Stimulated activated CD4-positive, alpha-beta T cell treated with anti-CD3 and anti-CD28 coated beads, Interleukin-2, amount 100 ng/mL, for 48 hours (primary cell): ENCODE results near the gene HMGB2.

Experiments
- DNase-seq, 2 donors: peaks; one replicate each; pipeline ENCODE4 v3.0.0-alpha.2; 2020

Gene HMGB2

DNA sequence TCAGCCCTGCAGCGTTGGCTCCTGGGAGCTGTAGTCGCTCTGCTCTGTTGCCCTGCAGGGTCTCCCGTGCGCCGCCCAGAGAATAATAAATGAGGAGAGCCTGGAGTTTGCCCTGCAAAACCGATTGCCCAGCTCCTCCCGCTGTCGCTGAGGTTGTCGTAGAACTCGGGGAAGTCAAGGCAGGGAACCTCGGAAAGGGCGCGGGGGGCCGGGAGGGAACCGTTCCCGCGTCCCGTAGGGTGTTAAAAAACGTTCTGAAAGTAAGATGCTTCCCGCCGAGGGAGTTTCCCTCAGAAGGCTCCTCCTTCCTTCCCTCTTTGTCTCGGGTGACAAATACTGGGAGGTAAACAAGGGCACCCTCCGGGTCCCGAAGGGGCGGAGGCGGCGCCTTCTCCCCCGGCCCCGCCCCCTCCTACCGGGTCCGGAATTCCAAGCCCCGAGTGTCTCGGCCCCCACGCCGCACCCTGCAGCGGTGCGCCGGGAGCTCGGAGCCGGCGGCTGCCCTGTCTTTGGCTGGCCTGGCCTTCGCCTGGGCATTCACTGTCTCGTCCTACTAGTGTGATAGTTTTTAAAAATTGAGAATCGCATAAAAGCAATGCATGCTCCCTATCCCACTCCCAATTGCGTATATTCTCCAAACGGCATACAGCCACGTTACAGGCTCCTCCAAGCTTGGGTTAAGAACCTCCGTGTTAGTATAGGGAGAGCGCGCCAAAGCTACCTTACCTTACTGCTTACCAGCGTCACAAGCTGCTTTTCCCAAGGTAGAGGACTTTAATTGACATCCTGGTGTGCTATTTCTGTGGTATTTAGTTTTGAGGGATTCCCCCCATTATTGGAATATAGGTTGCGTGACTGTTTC is 964 bp upstream of the HMGB2 start:
- DNase-seq, result peak in 1 of 2 donors; percentile 37

DNA sequence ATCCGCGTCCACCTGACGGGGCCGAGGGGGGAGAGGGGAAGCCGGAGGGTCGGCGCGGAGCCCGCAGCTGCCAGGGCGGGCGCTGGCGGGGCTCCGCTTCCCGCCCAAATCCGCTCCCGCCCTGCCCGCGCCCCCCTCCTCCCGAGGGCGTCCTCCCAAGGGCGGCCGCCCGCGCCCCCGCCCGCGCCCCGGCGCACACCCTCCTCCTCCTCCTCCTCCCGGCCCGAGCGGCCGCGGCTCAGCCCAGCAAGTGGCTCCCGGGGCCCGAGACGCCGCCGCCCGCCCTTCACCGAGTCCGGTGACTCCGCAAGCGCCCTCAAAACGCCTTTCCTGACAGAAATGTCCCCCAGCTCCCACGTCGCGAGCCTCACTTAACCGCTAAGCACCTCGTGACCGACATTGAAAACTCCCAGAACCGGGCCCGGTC is 487 bp downstream of the HMGB2 start:
- DNase-seq, result peak; percentile 27 to 34

DNA sequence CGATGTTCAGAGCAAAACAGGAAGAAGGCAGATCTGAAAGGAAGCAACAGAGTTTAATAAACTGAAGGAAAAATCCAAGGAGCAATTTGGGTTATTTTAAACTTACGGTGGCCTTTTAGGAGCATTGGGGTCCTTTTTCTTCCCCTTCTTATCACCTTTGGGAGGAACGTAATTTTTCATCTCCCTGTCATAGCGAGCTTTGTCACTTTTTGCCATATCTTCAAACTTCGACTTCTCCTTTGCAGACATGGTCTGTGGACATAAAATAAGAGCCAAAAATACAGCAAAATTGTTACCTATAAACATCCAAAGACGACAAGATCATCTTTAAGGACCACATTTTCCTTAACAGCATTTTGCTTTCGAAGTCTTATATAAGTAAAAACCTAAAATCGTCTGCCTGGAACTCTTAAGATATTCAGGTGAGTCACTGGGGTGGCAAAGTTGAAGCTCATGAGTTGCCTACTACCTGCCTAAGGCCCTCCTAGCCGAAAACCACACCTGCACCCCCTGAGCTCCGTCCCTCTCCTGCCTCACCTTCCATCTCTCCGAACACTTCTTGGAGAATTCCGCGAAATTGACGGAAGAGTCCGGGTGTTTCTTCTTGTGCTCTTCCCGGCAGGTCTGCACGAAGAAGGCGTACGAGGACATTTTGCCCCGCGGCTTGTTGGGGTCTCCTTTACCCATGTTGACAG is 1.0 kb downstream of the HMGB2 start:
- DNase-seq, result peak; percentile 5 to 21

DNA sequence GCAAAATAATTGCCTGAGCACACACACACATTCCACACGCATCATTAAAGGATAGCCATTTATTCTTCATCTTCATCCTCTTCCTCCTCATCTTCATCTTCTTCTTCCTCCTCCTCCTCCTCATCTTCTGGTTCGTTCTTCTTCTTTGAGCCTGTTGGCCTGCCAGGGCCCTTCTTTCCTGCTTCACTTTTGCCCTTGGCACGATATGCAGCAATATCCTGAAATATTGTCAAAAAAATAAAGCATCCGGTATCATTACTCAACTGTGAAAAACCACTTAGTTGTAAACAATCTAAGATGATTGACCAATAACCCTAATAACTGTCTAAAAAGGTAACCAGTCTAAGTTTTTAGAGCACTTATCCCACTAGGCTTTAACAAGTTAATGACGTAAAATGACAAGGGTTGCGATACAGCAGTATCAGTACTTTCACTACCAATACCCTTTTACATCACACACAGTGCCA is 2.1 kb downstream of the HMGB2 start:
- DNase-seq, result no peak

DNA sequence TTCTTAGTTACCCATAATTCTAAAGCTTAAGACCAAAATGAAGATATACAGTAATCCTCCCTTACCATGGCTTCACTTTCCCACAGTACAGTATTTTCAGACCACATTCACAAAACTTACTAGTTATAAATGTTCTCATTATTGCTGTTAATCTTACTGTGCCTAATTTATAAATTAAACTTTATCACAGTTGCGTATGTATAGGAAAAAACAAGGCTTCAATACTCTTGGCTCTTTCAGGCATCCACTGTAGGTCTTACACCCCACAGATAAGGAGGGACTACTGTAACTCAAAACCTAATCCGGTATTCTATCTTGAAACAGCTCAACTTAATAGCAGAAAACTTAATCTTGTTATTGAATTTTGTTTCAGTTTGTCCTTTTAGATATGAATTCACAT is 3.6 kb downstream of the HMGB2 start:
- DNase-seq, result no peak

GRCh38 chr4:173328236-173328901 is 5.8 kb downstream of the HMGB2 start:
- DNase-seq, result no peak

- no peak for DNase-seq
Observed at GRCh38 chr4:173325007-173325736, 9.0 kb downstream of the HMGB2 start.

DNA sequence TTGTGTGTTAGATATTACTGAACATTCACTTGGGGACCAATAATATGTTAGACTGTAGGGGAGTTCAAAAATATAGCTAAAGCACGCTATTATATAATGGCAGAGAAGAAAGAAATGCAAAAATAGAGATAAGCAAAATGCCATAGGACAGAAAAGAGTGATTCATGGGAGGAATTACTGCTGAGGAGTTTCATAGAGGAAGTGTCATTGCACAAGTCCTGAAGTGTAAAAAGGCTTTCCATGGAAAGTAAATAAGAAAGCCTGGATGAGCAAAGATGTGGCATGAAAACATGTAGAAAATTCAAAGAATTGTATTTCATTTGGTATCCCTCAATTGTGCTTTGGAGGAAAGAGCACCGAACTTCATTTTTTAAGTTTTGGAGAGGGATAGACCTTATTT is 14.5 kb downstream of the HMGB2 start:
- no peak for DNase-seq

DNA sequence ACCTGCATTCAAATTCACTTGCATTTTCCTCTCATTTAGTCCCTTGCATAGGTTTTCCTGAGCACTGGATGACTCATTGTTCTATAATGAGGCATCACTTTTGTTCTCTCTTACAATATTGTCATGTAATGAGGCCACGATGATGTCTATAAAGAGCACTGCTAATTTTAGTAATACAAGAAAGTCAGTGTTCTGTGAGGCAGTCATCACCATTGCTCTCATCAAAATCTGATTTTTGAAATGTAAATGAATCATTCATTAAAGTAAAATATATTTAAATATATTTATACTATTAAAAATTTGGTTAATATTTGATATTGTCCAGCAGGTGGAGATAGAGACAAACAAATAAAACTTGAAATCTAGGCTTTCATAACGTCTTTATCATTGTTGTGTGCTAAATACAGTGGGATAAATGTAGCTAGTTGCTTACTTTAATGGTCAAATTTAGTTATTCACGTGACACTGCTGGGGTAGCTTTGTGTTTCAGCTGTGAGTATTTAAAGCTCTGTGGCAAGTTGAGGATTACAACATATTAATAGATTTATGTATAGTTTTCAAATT is 15.4 kb downstream of the HMGB2 start:
- DNase-seq, result no peak

DNA sequence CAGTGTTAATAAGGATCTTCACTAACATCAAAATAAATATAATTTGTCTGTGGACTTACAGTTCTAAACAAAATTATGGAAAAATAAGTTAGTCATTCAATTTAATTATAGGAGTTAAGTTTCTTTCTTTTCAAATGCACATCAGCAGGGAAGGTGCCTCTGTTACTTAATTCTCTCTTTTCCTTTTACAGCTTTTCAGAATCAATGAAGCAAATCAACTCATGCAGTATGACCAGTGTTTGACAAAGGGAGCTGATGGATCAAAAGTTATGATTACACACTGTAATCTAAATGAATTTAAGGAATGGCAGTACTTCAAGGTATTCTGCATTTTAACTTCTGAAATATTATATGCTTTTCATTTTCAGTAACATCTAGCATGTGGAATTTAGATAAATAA is 15.9 kb downstream of the HMGB2 start:
- no peak for DNase-seq

DNA sequence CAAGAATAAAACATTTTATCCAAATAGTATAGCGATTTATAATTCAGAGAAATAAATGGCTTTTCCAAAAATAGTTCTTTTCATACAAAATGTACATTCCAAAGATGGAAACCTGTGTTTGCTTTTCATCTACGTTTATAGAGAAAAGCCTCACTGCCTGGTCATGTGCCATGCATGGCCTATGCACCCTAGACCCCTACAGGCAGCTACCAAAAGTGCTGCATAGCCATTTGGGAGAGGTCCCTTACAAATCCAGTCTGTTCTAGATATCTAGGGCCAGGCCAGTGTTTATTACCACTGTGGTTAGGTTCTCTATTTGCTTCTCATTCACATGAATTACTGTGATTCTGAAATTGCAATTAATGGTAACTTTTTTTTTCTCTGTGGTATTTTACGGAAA is 17.2 kb downstream of the HMGB2 start:
- no peak for DNase-seq

DNA sequence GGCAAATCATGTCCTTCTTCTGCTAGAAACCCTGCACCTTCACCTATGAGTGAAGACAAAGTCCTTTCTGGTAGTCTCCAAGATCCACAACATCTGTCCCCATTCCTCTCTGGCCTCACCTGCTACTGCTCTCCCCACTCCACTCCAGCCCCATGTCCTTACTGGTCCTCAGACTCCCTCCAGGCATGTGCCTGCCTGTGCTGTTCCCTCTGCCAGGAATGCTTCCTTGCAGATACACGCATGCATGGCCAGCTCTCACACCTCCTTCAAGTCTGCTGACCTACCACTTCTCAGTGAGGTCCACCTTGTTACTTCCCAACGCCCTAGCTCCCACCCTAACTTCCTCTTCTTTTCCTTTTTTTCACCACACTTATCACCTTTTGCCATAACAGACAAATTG is 18.1 kb downstream of the HMGB2 start:
- DNase-seq, result no peak

DNA sequence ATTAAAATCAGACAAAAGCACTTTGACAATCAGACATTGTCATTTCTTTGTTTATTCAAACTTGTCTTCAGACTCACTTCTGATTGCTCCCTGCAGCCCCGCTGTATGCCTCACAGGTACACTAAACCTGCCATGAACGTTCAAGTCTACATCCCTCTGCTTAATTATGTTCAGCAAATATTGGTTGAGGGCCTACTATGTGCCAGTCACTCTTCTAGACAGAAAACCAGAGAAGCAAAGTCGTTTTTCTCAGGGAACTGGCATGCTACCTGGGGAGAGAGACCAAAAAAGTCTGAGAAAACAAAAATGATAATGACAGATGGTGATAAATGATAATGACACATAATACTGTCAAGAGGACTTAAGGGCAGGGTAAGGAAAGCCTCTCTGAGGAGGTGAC is 19.4 kb downstream of the HMGB2 start:
- DNase-seq, result no peak

GRCh38 chr4:173311368-173311767 is 22.8 kb downstream of the HMGB2 start:
- no peak for DNase-seq

GRCh38 chr4:173307778-173308177 is 26.4 kb downstream of the HMGB2 start:
- DNase-seq, result no peak

DNA sequence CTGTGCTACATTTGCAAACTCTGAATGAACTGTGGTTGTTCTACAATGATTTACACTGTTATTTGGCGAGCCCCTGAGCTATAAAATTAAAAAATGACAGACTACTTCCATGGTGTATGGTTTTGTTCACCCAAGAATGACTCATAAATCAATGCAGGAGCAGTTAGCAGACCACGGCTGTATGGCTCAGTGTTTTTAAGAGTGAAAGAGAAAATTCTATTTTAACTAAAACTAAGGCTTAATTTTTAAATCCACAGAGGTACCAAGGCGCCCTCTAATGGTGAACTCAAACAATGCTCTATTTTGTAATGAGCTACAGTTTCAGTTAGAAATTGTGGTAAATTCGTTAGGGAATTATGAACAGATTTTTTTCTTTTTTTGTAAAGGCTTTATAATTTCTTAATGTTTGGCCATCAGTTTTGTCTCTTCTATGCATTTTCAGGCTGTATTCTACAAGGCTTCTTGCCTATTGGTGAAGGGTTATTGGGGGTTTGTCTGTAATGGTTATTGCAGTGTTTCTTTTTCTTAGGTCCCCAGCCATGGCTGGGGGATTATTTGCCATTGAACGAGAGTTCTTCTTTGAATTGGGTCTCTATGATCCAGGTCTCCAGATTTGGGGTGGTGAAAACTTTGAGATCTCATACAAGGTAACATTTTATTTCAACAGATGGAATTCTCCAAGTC is 32.5 kb downstream of the HMGB2 start:
- DNase-seq, result no peak

- no peak for DNase-seq
Observed at GRCh38 chr4:173294444-173294843, 39.7 kb downstream of the HMGB2 start.

- DNase-seq, result no peak
Observed at GRCh38 chr4:173293663-173294062, 40.5 kb downstream of the HMGB2 start.

DNA sequence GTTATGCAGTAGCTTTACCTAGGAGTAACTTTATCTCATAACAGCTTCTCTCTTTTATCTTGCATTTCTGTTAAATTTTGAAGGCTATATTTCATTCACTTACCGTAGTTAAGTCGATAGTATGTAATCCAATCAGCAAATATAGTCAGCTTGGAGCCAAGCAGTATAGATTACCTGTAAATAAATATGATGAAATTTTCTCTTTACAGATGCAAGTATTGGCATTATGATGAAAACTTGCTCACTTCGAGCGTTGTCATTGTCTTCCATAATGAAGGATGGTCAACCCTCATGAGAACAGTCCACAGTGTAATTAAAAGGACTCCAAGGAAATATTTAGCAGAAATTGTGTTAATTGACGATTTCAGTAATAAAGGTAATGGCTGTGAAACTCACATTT is 42.3 kb downstream of the HMGB2 start:
- DNase-seq, result no peak

- DNase-seq, result no peak
Observed at GRCh38 chr4:173289353-173289727, 44.8 kb downstream of the HMGB2 start.

- no peak for DNase-seq
Observed at GRCh38 chr4:173288698-173289352, 45.3 kb downstream of the HMGB2 start.

- DNase-seq, result peak; percentile 80 to 85
Observed at GRCh38 chr4:173288296-173288695, 45.9 kb downstream of the HMGB2 start.
